ENCODE measurements around the gene SMIM33.

SMIM33 gene

GRCh38 chr5:139468421-139468931, 2.3 kb upstream of the SMIM33 start:
- Histone ChIP-seq H3K9ac (ENCODE audit: low read length) (no peak overlapping the region), H3K27me3 (ENCODE audit: low read depth, low read length) (no peaks in the 10 kb centered on the region), H3K36me3 (replicated peaks; ENCODE audit: low read depth, low read length) (no peaks in the 10 kb centered on the region), H3K79me2 (ENCODE audit: low read length) (no peaks in the 10 kb centered on the region), H3K4me2 (ENCODE audit: low read length) (no peak overlapping the region), H3K4me1 (ENCODE audit: low read length) (no peaks in the 10 kb centered on the region), H4K20me1 (ENCODE audit: insufficient read depth, low read length) (no peaks in the 10 kb centered on the region), H3K9me3 (ENCODE audit: insufficient read depth, low read length) (no peaks in the 10 kb centered on the region), H3K27ac (ENCODE audit: low read length) (no peak overlapping the region), H3K4me3 (ENCODE audit: low read length) (no peak overlapping the region), H2AFZ (ENCODE audit: low read depth, low read length) (no peak overlapping the region)
- TF ChIP-seq CTCF (IDR thresholded peaks at IDR 0.05; ENCODE audit: low read depth, low read length) (no peak), EZH2phosphoT487 (IDR thresholded peaks at IDR 0.05; ENCODE audit: low read depth) (no peak)

- no peak overlapping the region for H3K4me2 ChIP-seq (ENCODE audit: low read length)
These were observed 1.7 kb downstream of the SMIM33 start for GRCh38 chr5:139472386-139473030.

GRCh38 chr5:139473105-139473504, 2.3 kb downstream of the SMIM33 start:
- Histone ChIP-seq H3K79me2 (ENCODE audit: low read length) (no peaks in the 10 kb centered on the region), H3K4me1 (ENCODE audit: low read length) (no peaks in the 10 kb centered on the region), H4K20me1 (ENCODE audit: insufficient read depth, low read length) (no peaks in the 10 kb centered on the region), H3K4me2 (ENCODE audit: low read length) (no peak overlapping the region), H3K9ac (ENCODE audit: low read length) (no peak overlapping the region), H3K36me3 (replicated peaks; ENCODE audit: low read depth, low read length) (no peaks in the 10 kb centered on the region), H2AFZ (ENCODE audit: low read depth, low read length) (no peak overlapping the region), H3K9me3 (ENCODE audit: insufficient read depth, low read length) (no peaks in the 10 kb centered on the region), H3K4me3 (ENCODE audit: low read length) (no peak overlapping the region), H3K27ac (ENCODE audit: low read length) (no peak overlapping the region), H3K27me3 (ENCODE audit: low read depth, low read length) (no peaks in the 10 kb centered on the region)
- TF ChIP-seq CTCF (IDR thresholded peaks at IDR 0.05; ENCODE audit: low read depth, low read length): no peak
- no peak for TF ChIP-seq EZH2phosphoT487 (IDR thresholded peaks at IDR 0.05; ENCODE audit: low read depth)

More at GRCh38 chr5:139472386-139473030, 1.7 kb downstream of the SMIM33 start:
- H3K9ac ChIP-seq (ENCODE audit: low read length): no peak overlapping the region
- H3K36me3 ChIP-seq (replicated peaks; ENCODE audit: low read depth, low read length): no peaks in the 10 kb centered on the region
- H3K27ac ChIP-seq (ENCODE audit: low read length): no peak overlapping the region
- TF ChIP-seq EZH2phosphoT487 (IDR thresholded peaks at IDR 0.05; ENCODE audit: low read depth): no peak
- no peak for TF ChIP-seq CTCF (IDR thresholded peaks at IDR 0.05; ENCODE audit: low read depth, low read length)
- H3K4me3 ChIP-seq (ENCODE audit: low read length): no peak overlapping the region
- no peaks in the 10 kb centered on the region for H3K27me3 ChIP-seq (ENCODE audit: low read depth, low read length)
- H2AFZ ChIP-seq (ENCODE audit: low read depth, low read length): no peak overlapping the region
- no peaks in the 10 kb centered on the region for H3K79me2 ChIP-seq (ENCODE audit: low read length)
- no peaks in the 10 kb centered on the region for H3K9me3 ChIP-seq (ENCODE audit: insufficient read depth, low read length)
- no peaks in the 10 kb centered on the region for H3K4me1 ChIP-seq (ENCODE audit: low read length)
- no peaks in the 10 kb centered on the region for H4K20me1 ChIP-seq (ENCODE audit: insufficient read depth, low read length)

GRCh38 chr5:139473565-139473964, 2.8 kb downstream of the SMIM33 start:
- H3K79me2 ChIP-seq (ENCODE audit: low read length): no peaks in the 10 kb centered on the region
- no peak overlapping the region for H3K4me2 ChIP-seq (ENCODE audit: low read length)
- TF ChIP-seq EZH2phosphoT487 (IDR thresholded peaks at IDR 0.05; ENCODE audit: low read depth) (no peak), CTCF (IDR thresholded peaks at IDR 0.05; ENCODE audit: low read depth, low read length) (no peak)
- no peaks in the 10 kb centered on the region for H3K27me3 ChIP-seq (ENCODE audit: low read depth, low read length)
- H3K9ac ChIP-seq (ENCODE audit: low read length): no peak overlapping the region
- no peaks in the 10 kb centered on the region for H3K9me3 ChIP-seq (ENCODE audit: insufficient read depth, low read length)
- no peaks in the 10 kb centered on the region for H4K20me1 ChIP-seq (ENCODE audit: insufficient read depth, low read length)
- no peak overlapping the region for H3K4me3 ChIP-seq (ENCODE audit: low read length)
- H3K36me3 ChIP-seq (replicated peaks; ENCODE audit: low read depth, low read length): no peaks in the 10 kb centered on the region
- H2AFZ ChIP-seq (ENCODE audit: low read depth, low read length): no peak overlapping the region
- no peaks in the 10 kb centered on the region for H3K4me1 ChIP-seq (ENCODE audit: low read length)
- no peak overlapping the region for H3K27ac ChIP-seq (ENCODE audit: low read length)
